T1000 (cell line): ENCODE measurements around the gene FDXR.

Experiments used
- DNase-seq: peaks from one replicate; lab custom pipeline; 2025; ENCODE audit warnings: mixed read lengths; lab: John Stamatoyannopoulos, UW

The FDXR gene

DNA sequence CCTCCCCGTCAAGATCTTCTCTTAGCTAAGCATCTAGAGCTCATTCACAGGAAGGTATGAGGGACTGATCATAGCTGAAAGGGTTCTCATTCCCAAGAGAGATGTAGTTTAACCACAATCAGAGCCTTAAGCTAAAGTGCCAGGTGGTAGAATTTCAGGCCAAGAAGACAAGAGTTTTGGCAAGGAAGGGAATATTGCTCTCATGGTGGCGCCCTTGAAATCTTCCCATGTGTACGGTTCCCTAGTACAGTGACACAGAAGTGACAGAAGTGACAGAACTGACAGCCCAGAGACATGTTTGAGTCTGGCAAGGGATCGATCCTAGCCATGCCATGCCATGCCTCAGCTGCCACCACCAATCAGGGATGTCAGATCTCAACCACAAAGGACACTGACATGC, 15.6 kb downstream of the FDXR start:
- DNase-seq = no peak

DNA sequence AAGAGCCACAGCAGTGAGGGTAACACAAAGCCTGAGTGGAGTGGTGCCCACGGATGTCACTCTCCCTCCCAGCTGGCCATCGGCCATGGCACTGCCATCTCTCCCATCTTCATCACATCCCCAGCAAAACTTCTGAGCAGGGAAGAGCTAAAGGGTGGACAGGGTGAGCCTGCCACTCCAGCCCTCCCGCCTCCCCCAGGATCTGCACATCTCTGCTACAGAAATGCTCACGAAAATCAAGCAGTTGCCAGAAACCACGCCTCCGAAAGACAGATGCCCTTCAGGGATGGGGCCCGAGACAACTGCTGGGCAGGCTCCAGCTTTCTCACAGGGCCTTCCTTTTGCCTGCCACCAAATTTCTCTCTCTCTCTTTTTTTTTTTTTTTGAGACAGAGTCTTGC, 16.7 kb downstream of the FDXR start:
- DNase-seq = no peak

DNA sequence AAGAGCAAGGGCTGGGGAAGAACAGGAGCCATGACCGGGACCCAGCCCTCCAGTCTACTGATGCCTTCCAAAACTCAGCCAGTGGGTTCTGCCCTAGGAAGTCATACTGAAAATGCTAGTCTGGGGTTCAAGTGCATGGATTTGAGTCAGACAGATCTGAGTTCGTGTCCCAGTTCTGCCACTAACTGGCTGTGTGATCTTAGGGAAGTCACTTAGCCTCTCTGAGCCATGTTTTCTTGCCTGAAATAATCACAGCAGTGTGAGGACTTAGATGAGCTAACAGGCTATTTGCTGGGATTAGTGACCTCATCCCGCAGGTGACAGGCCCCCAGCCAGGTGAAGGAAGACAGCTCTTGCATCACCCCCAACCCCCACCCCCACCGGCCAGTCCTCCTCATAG, 17.5 kb downstream of the FDXR start:
- no peak for DNase-seq

DNA sequence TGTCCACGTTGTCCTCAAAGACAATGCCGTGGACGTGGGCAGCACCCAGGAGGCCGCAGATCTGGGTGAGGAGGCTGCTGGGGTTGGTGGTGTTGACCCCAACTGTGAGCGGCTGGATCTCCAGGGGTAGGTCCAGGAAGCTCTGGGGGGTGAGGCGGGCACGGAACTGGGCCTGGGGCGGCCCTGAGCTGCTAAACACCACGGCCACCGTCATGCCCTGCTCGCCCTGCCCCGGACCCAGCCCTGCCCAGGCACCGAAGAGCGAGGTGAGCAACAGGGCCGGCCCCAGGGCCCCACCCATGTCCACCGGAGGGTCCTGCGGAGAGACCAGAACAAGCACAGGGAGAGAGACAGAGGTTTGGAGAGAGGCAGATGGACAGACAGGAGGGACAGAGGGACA, 18.0 kb downstream of the FDXR start:
- DNase-seq = no peak

DNA sequence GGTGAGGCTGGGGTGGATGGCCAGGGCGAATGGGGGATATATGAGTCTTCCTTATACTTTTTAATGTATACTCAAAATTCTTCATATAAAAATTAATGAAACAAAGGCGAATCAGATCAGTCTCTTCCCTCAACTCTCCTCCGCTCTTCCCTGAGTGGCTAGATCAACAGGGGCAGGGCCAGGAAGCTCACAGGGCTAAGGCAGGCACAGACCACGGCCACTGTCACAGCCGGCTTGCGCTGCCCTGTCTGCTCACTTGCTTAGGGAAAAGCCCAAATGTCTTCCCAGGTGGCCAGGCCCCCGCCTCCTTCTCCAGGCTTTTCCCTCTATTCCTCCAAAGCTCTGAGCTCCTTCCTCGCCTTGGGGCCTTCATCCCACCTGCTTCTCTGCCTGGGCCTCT, 19.1 kb downstream of the FDXR start:
- no peak for DNase-seq

DNA sequence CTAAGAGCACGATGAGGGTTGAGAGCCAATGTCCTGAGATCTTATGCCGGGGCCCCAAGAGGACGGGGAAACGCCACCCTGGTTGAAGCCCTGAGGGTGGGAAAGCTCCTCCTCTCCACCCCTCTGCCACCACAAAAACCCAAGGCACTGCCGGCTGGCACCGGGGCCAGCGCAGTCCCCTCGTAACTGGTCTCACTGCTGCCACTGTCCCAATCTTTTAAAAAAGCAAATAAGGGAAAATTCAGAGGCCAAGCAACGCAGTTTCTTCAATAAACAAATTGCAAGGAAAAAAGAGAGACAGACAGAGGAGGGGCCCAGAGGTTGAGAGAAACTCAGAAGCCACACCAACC, 19.8 kb downstream of the FDXR start:
- DNase-seq = no peak

DNA sequence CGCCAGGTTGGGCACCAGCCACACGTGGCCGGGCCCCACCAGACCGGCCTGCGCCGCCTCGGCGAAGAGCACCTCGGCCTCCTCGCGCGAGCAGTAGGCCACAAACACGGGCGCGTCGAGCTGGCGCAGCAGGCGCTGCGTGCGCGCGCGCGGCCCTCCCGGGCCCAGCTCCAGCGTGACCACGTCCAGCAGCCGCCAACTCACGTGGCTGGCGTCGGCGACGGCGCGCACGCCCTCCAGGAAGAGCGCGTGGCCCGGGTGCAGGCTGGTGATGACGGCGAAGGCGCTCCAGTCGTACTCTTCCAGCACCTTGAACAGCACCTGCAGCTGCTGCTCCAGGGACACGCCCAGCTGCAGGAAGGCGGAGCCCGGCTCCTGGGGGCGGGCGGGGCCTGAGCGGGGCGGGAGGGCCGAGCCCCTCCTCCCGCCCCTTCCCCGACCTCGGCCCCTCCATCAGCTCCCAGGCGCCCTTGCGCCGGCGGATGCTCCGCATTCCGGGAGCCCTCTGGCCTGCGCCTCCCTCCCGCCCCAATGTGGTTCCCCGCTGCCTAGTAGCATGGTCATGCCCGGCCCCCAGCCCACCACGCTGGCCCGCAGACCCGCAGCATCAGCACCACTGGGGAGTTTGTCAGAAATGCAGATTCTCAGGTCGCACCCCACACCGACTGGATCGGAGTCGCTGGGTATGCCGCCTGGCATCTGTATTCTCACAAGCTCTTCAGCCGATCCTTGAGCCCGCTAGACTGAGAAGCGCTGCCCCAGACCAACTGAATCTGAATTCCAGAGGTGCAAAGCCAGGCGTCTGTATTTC, 20.4 kb downstream of the FDXR start:
- no peak for DNase-seq

DNA sequence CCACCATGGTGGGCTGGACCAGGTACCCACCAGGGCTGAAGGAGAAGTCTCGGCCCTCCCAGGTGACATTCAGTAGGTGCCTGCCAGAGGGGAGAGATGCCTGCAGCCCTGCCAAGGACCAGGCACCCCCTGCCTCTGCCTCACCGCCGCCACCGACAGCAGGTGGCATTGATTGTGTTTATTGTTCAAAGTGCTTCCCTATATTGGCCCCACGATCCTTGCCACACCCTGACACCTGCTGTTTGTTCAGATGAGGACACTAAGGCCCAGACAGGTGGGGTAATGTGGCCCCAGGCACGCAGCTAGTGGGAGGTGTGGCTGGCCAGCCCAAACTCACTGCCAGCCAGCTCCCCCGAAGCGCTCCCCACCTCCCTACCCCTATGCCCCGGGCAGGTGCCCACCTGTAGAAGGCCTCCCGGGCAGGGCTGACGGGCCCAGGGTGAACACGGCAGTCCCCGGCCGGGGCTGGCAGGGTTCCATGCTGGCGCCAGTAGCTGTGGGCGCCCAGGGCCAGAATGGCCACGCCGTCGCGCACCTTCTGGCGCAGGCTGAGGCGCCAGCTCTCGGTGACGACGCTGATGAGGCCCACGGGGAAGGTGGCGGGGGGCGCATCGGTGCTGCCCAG, 21.1 kb downstream of the FDXR start:
- no peak for DNase-seq

DNA sequence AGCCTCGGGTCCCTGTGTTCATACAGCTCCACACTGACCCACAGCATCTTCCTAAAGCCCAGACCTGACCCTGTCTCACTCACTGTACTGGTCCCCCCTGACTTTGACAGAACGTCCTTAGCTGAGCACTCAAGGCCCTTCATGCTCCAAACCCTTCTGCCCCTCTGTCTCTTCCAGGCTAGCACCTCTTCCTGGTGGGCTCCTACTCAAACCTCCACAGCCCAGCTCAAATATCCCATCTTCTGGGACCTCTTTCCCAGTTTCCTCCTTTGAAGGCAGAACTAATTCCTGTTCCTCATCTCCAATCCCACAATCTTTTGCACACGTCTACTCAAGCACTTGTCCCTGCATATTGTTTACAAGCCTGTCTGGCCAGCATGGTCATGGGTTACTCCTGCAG, 21.9 kb downstream of the FDXR start:
- DNase-seq = no peak

DNA sequence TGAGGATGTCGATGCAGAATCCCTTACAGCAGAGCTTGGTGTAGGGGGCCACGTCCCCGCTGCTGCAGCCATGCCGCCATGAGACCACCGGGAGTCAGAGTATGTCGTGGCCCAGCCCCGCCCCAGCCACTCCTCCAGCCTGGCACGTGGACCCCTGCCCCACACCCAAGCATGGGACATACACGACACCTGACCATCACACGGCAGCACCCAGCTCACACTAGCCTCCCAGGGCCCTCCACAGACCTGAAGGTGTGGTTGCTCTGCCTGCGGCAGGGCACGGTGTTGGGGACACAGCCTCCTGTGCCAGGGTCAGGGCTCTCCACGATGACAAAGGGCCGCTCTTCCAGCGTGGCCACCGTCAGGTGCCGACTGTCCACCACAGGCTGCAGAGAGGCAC, 22.5 kb downstream of the FDXR start:
- DNase-seq = no peak

DNA sequence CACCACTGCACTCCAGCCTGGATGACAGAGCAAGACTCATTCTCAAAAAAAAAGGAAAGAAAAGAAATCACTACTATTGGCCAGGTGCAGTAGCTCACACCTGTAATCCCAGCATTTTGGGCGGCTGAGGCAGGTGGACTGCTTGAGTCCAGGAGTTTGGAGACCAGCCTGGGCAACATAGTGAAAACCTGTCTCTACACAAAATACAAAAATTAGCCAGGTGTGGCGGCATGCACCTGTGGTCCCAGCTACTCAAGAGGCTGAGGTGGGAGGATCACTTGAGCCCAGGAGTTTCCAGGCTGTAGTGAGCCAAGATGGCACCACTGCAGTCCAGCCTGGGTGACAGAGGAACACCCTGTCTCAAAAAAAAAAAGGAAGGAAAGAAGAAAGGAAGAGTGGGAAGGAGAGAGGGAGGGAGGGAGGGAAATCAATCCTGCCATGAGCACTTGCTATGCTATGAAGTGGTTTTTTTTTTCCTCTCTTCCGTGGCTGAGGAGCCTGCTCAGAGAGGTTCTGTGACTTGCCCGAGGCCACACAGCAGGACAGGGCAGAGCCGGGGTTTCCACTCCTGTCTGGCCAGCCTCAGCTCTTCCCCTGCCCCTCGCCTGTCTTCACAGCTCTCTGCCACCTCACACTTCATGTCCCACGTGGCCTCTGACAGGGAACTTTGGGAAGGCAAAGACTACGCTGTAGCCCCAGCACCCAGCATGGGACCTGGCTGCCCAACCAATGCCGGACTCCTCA, 24.0 kb downstream of the FDXR start:
- no peak for DNase-seq

DNA sequence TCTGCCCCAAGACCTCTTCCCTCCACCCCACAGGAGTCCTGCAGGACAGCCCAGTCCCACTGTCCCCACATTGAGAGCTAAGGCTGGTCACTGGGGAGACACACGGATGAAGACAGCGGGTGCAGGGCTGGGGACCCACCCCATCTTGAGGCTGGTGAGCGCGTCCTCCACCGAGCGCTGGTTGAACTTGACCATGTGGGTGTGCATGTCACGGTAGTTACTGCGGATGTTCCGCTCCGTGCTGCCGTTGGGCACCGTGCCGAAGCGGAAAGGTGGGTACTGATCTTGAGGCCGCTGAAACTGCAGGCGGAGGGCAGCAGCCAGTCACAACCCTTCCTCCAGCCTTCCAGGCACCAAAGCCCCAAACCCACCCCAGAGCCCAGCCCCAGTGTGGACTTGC, 26.2 kb downstream of the FDXR start:
- DNase-seq = no peak

DNA sequence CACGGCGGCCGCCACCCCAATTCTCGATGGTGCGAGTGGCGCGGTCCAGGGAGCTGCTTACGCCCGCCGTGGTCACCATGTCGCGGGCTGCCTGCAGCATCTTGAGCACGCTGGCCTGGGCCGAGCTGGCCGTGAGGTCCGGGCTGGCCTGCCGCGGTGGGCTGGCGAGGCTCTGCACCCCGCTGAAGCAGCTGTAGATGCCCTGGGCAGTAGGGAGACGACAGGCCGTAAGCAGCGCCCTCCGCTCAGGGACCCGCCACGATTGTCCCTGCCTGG, 29.5 kb downstream of the FDXR start:
- no peak for DNase-seq

DNA sequence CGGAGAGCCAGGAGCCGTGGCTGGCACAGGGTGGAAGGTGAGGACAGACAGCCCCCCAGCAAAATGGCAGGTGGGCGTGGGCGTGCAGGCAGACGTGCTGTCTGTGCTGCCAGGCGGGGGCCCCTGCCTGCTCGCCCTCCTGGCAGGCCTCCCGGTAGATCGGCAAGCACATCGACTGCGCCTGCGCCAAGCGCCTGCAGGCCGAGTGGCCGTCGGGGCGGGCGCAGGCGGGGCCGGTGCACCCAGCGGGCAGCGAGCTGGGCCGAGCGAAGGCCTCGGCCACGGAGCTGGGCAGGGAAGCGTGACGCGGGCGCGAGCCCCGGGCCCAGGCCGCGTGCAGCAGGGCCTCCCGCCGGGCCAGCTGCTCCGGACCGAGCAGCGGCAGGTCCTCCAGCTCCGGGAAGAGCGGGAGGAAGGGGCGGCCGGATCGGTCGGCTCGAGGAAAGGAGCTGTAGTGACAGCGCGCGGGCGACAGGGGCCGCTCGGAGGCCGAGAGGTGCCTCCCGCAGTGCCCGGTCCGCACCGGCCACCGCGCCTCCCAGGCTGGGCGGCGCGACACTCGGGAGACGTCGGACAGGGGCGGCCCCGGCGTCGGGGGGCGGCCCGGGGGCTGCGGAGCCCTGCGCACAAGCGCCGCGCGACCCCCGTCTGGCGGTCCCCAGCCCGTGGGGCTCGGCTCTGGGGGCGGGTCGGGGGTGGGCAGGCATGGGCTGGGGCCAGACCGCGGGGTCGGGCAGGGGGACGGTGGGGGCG, 30.0 kb downstream of the FDXR start:
- no peak for DNase-seq

DNA sequence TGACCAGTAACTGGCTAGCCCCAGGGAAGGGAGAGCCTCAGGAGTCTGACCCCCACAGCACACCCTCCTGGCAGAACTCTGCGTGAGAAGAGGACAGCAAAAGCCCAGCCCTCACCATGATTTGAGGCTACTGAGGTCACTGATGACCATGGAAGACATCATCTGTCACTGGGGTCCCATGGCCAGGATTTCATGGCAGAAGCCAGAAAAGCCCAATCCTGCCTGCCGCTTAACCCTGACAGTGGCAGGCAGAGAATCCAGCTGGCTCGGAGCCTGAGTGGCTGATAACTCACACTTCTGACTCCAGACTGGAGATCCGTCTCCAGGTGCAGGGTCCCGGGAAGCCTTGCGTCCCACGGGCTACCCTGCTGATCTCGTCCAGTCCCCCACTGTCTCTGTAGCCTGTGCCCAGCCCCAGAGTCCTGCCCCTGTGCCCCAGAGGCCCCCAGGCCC, 30.6 kb downstream of the FDXR start:
- DNase-seq = no peak

DNA sequence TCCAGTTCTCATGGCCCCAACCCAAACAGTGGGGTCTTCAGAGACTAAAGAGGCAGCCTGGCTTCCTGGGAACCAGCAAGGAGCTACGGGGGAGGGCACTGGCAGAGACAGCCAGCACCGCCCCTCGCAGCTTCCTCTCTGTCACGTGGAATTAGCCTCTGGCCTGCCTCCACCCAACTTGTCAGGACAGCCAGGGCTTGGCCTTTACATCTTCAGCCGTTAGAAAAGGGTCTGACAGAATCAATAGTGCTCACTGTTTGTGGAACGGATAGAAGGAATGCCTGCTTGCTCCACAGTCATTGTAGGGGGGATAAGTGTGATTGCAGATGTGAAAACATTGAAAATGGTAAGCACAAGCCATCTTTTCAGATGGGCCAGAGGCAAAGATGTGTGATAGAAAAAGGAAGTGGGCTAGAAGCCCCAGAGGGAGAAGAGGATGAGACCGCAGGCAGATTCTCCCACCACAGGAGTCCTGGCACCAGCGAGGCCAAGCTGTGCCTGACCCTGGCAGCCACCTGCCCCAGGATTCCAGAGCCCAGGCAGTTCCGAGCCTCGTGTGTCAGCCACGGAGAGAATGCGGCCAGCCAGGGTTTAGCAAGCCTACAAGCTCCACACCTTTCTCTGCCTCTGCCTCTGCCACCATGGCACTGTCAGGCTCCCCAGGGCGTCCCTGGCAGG, 31.7 kb downstream of the FDXR start:
- no peak for DNase-seq

DNA sequence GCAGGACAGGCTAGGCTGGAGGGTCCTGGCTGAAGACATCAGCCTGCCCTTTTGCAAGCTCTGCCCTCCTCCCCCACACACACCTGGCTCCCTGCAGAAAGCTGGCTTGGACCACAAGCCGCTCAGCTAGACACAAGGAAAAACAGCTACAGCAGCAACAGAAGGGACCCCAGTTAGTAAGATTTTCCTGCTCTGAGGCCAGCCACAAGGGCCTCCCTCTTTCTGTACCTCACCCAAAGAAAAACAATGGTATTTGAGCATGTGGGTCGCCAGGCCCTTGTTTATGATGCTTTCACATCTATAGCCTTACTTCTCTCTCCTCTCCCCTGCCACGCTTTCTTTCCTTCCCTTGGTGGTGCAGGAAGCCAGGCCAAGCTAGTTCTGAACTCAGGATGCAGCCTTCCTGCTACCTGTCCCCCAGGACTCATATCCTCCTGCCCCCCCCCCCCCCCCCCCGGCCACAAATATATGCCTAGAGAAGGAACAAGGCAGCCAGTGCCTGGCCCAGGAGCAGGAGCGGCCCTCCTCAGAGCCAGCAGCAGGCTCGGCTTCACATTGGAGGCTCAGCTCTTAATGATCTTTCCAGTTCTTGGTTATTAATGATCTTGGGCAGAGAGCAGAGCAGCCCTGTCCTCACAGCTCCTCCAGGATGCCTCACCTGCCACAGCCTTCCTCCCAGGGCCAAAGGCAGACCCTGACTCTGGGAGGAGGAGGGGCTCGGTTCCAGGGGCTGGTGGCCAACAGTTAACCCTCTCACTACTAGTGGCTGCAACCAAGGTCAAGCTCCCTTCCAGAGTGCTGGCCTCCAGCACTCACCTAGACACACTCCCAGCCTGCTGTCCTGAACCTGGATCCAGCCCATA, 32.6 kb downstream of the FDXR start:
- no peak for DNase-seq

DNA sequence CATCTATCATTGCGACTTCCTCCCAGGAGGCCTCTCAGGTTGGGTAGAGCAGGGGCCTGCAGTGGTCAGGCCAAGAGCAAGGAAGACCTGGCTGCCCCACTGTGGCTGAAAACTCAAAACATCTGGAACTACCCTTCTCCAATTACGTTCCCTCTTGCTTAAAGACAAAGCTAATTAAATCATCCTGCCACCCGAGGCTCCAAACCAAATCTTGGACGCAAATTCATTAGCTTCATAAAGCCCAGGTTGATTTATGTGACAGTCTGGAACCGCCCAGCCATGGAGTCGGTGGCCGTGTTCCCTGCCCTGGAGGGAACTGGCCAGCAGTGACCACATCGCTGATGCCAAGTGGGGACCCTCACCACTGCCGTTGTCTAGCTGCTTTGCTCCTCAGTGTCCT, 34.5 kb downstream of the FDXR start:
- no peak for DNase-seq

DNA sequence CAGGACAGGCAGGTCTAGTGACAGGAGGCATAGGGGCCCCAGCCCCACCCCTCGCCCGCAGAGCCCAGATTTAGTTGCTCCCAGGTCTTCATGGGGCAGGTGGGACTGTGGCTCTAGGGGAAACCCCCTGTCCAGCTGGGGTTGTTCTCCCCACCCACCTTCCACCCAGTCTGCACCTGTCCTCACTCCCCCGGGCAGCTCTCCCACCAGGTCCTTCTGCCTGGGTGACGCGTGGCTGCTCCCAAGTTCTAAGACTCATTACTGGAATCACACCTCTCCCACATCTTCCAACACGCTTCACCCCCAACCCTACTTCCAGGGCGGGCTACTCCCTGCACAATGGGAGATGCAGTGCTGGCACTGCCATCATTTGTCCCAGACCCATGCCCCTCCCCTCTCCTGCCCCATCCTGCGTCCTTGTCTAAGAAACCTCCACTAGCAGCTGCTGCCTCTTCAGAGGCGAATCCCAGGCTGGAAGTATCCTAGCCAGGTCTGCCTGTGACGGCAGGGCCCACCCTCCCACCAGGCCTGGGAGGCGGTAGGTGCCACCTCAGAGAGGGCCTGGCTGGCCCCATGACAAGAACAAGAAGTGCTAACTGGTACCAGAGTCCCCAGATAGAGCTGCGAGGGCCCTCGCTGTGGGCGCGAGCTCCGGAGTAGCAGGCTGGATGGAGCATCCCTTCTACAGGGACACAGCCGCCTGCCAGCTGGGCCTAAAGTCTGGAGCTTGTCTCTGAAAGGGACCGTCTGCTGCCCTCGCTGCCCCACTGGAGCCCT, 35.9 kb downstream of the FDXR start:
- DNase-seq = no peak

DNA sequence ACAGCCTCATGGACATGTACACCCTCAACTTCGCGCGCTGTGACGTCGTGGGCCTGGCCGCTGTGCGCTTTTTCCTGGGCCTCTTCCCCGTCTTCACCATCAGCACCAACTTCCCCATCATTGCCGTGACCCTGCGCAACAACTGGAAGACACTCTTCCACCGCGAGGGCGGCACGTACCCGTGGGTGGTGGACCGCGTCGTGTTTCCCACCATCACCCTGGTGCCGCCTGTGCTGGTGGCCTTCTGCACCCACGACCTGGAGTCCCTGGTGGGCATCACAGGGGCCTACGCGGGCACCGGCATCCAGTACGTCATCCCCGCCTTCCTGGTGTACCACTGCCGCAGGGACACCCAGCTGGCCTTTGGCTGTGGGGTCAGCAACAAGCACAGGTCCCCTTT, 36.6 kb downstream of the FDXR start:
- no peak for DNase-seq
